Amniotic stem cell (primary cell): ENCODE measurements around the gene IRGQ.
A peak's percentile ranks its signal among the peaks of the same experiment; 100 is the strongest.
"Not testable (repeated sequence)": the region's sequence is repeated elsewhere in the genome, so short reads cannot be mapped to it uniquely, and the experiment has no call there.

Experiments used
- DNase-seq: peaks from one replicate; lab custom pipeline; 2025; lab: John Stamatoyannopoulos, UW

The IRGQ gene

GRCh38 chr19:43625918-43626579 is 30.1 kb upstream of the IRGQ start:
- DNase-seq = no peak

GRCh38 chr19:43624933-43625332 is 29.0 kb upstream of the IRGQ start:
- no peak for DNase-seq

- DNase-seq = no peak
These were observed 28.1 kb upstream of the IRGQ start for GRCh38 chr19:43623889-43624670.

GRCh38 chr19:43622956-43623355 is 27.0 kb upstream of the IRGQ start:
- no peak for DNase-seq

- no peak for DNase-seq
These were observed 26.1 kb upstream of the IRGQ start for GRCh38 chr19:43622070-43622469.

- no peak for DNase-seq
These were observed 24.4 kb upstream of the IRGQ start for GRCh38 chr19:43620061-43621001.

- DNase-seq = peak; percentile 57
These were observed 23.5 kb upstream of the IRGQ start, which contains the start of gene ZNF428 for GRCh38 chr19:43619262-43620060. ZNF428 (minus strand) TSS chr19:43619629; CDS start chr19:43614304, 5,325 bp downstream.

- no peak for DNase-seq
These were observed 23.0 kb upstream of the IRGQ start for GRCh38 chr19:43618921-43619261.

GRCh38 chr19:43616954-43617353 is 21.0 kb upstream of the IRGQ start:
- DNase-seq = no peak

- DNase-seq = no peak
These were observed 20.4 kb upstream of the IRGQ start for GRCh38 chr19:43616306-43616705.

GRCh38 chr19:43612374-43612773 is 16.4 kb upstream of the IRGQ start:
- no peak for DNase-seq

- DNase-seq = no peak
These were observed 15.9 kb upstream of the IRGQ start, which contains the start of gene SRRM5 for GRCh38 chr19:43611788-43612187. SRRM5 (plus strand) TSS chr19:43612088; CDS start chr19:43612122, 34 bp downstream.

- DNase-seq = no peak
These were observed 14.6 kb upstream of the IRGQ start for GRCh38 chr19:43610493-43610892.

- no peak for DNase-seq
These were observed 13.9 kb upstream of the IRGQ start for GRCh38 chr19:43609872-43610271.

GRCh38 chr19:43607238-43608205 is 11.6 kb upstream of the IRGQ start:
- no peak for DNase-seq

- DNase-seq = no peak
These were observed 10.8 kb upstream of the IRGQ start for GRCh38 chr19:43606569-43607229.

GRCh38 chr19:43605875-43606568 is 10.1 kb upstream of the IRGQ start:
- no peak for DNase-seq

GRCh38 chr19:43600326-43600725 is 4.4 kb upstream of the IRGQ start:
- DNase-seq = not testable (repeated sequence)

- DNase-seq = no peak
These were observed 3.8 kb upstream of the IRGQ start for GRCh38 chr19:43599635-43600295.
